RWPE2 (cell line): Measurements from ENCODE around the gene CNKSR3.

Source experiments
- ATAC-seq: fragments of 200-7000 bp; cut with Tn5 transposase; 3 replicates; pipeline ENCODE4 v1.9.1; 2021; ENCODE audit warnings: low read depth
- DNase-seq: peaks from one replicate; pipeline ENCODE4 v3.0.0-alpha.2; 2020; ENCODE audit warnings: low spot score
- H3K27ac ChIP-seq: fragments of 450-650 bp; 2 replicates; pipeline ENCODE4 v1.5.1; 2017; ENCODE audit warnings: mild to moderate bottlenecking; ENCODE audit not compliant: poor library complexity, severe bottlenecking
- H3K27me3 ChIP-seq: fragments of 250-450 bp; sonication (Bioruptor Pico); 2 replicates; pipeline ENCODE4 v1.5.1; 2021; ENCODE audit warnings: mild to moderate bottlenecking, moderate library complexity; ENCODE audit not compliant: insufficient read depth, poor library complexity, severe bottlenecking
- H3K36me3 ChIP-seq: fragments of 250-450 bp; sonication (Bioruptor Pico); 2 replicates; pipeline ENCODE4 v1.5.1; 2020; ENCODE audit warnings: low read depth, mild to moderate bottlenecking, moderate library complexity
- H3K4me1 ChIP-seq: fragments of 250-450 bp; sonication (Bioruptor Pico); 2 replicates; pipeline ENCODE4 v1.5.1; 2021; ENCODE audit warnings: mild to moderate bottlenecking, moderate library complexity; ENCODE audit not compliant: insufficient read depth, poor library complexity, severe bottlenecking
- H3K4me3 ChIP-seq: fragments of 250-450 bp; sonication (Bioruptor Pico); 2 replicates; pipeline ENCODE4 v1.5.1; 2021; ENCODE audit warnings: mild to moderate bottlenecking, moderate library complexity; ENCODE audit not compliant: severe bottlenecking
- H3K9me3 ChIP-seq: fragments of 250-450 bp; sonication (Bioruptor Pico); 2 replicates; pipeline ENCODE4 v1.5.1; 2021; ENCODE audit warnings: mild to moderate bottlenecking, moderate library complexity; ENCODE audit not compliant: severe bottlenecking
- CTCF ChIP-seq: fragments of 450-650 bp; IDR thresholded peaks from one replicate; pipeline ENCODE4 v1.5.1; 2017; ENCODE audit warnings: mild to moderate bottlenecking, moderate library complexity; ENCODE audit not compliant: poor library complexity, severe bottlenecking

CNKSR3 gene

GRCh38 chr6:154354265-154354777, 156.2 kb downstream of the CNKSR3 start:
- ATAC-seq = no peak
- H3K36me3 ChIP-seq = no peaks in the 10 kb centered on the region
- H3K4me3 ChIP-seq = no peak overlapping the region
- no peaks in the 10 kb centered on the region for H3K4me1 ChIP-seq
- H3K27me3 ChIP-seq = no peaks in the 10 kb centered on the region
- H3K27ac ChIP-seq = no peak overlapping the region
- TF ChIP-seq CTCF = no peak
- DNase-seq = no peak
- H3K9me3 ChIP-seq = no peaks in the 10 kb centered on the region

GRCh38 chr6:154353626-154354025, 156.9 kb downstream of the CNKSR3 start:
- no peak for DNase-seq

GRCh38 chr6:154352898-154353585, 157.4 kb downstream of the CNKSR3 start:
- no peaks in the 10 kb centered on the region for H3K4me1 ChIP-seq
- DNase-seq (no peak), ATAC-seq (no peak)
- no peaks in the 10 kb centered on the region for H3K36me3 ChIP-seq
- TF ChIP-seq CTCF = no peak
- no peaks in the 10 kb centered on the region for H3K27me3 ChIP-seq
- no peaks in the 10 kb centered on the region for H3K9me3 ChIP-seq
- no peak overlapping the region for H3K4me3 ChIP-seq
- no peak overlapping the region for H3K27ac ChIP-seq

More at GRCh38 chr6:154353626-154354025, 156.9 kb downstream of the CNKSR3 start:
- H3K36me3 ChIP-seq = no peaks in the 10 kb centered on the region
- no peak for ATAC-seq
- H3K4me3 ChIP-seq = no peak overlapping the region
- H3K27me3 ChIP-seq = no peaks in the 10 kb centered on the region
- no peak for TF ChIP-seq CTCF
- no peak overlapping the region for H3K27ac ChIP-seq
- H3K9me3 ChIP-seq = no peaks in the 10 kb centered on the region
- H3K4me1 ChIP-seq = no peaks in the 10 kb centered on the region

- no peak overlapping the region for H3K27ac ChIP-seq
- TF ChIP-seq CTCF = no peak
- H3K27me3 ChIP-seq = no peaks in the 10 kb centered on the region
- no peak for DNase-seq
- no peaks in the 10 kb centered on the region for H3K9me3 ChIP-seq
- no peak overlapping the region for H3K4me3 ChIP-seq
- H3K36me3 ChIP-seq = no peaks in the 10 kb centered on the region
- no peak for ATAC-seq
- H3K4me1 ChIP-seq = no peaks in the 10 kb centered on the region
These were observed 160.2 kb downstream of the CNKSR3 start for GRCh38 chr6:154350293-154350692.

GRCh38 chr6:154347981-154348380, 162.5 kb downstream of the CNKSR3 start:
- no peaks in the 10 kb centered on the region for H3K27me3 ChIP-seq
- H3K9me3 ChIP-seq = no peaks in the 10 kb centered on the region
- DNase-seq = no peak
- ATAC-seq = no peak
- no peaks in the 10 kb centered on the region for H3K4me1 ChIP-seq
- no peak overlapping the region for H3K4me3 ChIP-seq
- H3K36me3 ChIP-seq = no peaks in the 10 kb centered on the region
- no peak for TF ChIP-seq CTCF
- H3K27ac ChIP-seq = no peak overlapping the region
